Fibroblast of peridontal ligament (primary cell): Measurements from ENCODE around the gene MOGAT3.

Experiments used
- DNase-seq: peaks from one replicate; pipeline ENCODE4 v3.0.0-alpha.2; 2010; ENCODE audit errors: extremely low read depth

Gene MOGAT3

DNA sequence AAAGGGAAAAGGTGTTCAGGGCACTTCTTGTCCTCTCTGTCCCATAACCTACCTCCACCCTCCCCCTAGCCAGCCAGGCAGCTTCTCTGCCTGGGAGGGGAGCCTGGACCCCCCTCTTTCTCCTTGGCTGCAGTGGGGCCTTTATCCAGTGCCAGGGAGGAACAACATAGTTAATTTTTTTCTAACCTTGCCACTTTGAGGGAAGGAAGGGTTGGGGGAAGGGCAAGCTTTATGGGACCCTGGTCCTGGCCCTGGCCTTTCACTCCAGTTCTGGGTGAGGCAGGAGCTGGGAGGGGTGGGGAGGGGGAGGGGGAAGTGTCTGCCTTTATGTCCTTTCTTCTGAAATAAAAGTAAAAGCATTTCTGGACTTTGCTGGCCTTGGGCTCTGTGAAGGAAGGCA, 39.9 kb downstream of the MOGAT3 start:
- no peak for DNase-seq

GRCh38 chr7:101159696-101160674, 40.9 kb downstream of the MOGAT3 start:
- DNase-seq = no peak

- DNase-seq = no peak
Measured at GRCh38 chr7:101156866-101157589, 43.8 kb downstream of the MOGAT3 start.

DNA sequence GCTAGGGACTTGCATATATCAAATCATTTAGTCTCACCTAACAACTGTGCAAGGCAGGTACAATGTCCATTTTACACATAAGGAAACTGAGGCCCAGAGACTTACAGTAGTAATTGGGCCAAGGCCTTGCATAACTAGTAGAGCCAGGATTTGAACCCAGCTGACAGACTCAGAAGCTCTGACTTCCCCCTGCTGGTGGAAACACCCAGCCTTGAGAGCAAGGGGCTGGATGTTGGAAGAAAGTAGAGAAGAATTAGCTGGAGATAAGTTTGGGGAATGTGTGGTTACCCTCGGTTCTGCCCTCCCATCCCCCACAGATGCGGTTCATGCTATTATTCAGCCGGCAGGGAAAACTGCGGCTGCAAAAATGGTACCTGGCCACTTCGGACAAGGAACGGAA, 44.6 kb downstream of the MOGAT3 start:
- DNase-seq = no peak

- DNase-seq = no peak
Measured at GRCh38 chr7:101155303-101155702, 45.5 kb downstream of the MOGAT3 start.

GRCh38 chr7:101154693-101155102, 46.1 kb downstream of the MOGAT3 start:
- no peak for DNase-seq

GRCh38 chr7:101153969-101154692, 46.7 kb downstream of the MOGAT3 start, which contains the start of gene AP1S1:
Gene AP1S1, plus strand, starts transcription at chr7:101154476. Its CDS starts 39 bp downstream, at chr7:101154515.
- DNase-seq = peak; percentile 85

DNA sequence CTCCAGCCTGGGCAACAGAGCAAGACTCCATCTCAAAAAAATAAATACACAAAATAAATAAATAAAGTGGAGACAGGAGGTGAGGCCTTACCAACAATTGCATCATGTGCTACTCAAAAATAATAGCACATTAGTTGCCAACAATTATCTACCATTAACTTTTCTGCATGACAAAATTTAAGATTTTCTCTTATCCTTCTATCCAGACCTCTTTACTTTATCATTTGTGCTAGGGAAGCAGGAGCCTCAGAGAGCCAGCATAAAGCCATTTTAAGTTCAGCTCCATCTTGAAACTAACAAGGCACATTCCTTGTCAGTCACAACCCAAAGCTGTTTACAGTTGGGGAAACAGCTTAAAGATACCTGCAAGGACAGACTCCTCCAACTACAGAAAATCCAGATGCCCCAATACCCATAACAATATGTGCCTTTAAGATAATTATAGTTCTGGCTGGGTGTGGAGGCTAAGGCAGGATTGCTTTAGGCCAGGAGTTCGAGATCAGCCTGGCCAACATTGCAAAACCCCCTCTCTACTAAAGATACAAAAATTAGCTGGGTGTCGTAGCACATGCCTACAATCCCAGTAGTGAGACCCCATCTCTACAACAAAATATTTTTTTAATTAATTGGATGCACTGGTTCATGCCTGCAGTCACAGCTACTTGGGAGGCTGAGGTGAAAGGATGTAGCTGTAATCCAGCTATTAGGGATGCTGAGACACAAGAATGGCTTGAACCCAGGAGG, 48.8 kb downstream of the MOGAT3 start:
- DNase-seq = no peak
